OCI-LY7 (cell line): ENCODE measurements around the gene IL1RAPL1. TPM values are rescaled to one million over a fixed set of nuclear protein-coding genes. Genes with fewer than 3 reads are reported as not detected.

Experiments used
- BruUV-seq: library from RNA; stranded (reverse); fragments of 400-500 nt; replicated peaks from 2 replicates; lab custom pipeline; 2021; lab: Mats Ljungman, UMichigan
- CTCF ChIA-PET: fragments of 300-600 bp; sonication (Branson Sonifier 250); formaldehyde crosslinking; loops from one replicate; lab custom pipeline; 2022; ENCODE audit warnings: antibody characterized with exemption; ENCODE audit not compliant: unreplicated experiment; lab: Charles Lee
- POLR2A ChIA-PET: fragments of 300-600 bp; sonication (Branson Sonifier 250); formaldehyde crosslinking; loops from one replicate; lab custom pipeline; 2022; ENCODE audit warnings: antibody characterized with exemption; lab: Charles Lee
- DNase-seq: peaks from one replicate; pipeline ENCODE4 v3.0.0-alpha.2; 2015; ENCODE audit warnings: low spot score
- H2AFZ ChIP-seq: fragments of 200-600 bp; sonication (generic), shearing (Covaris generic); 2 replicates; pipeline ENCODE4 v1.6.1; 2014; ENCODE audit warnings: mild to moderate bottlenecking, antibody characterized with exemption, low read length, moderate library complexity
- H3K27ac ChIP-seq: fragments of 200-600 bp; sonication (generic); 2 replicates; pipeline ENCODE4 v1.5.1; 2014; ENCODE audit warnings: mixed run types, low read depth, mild to moderate bottlenecking, moderate library complexity, low read length, inconsistent platforms; ENCODE audit not compliant: poor library complexity, severe bottlenecking
- H3K36me3 ChIP-seq: fragments of 200-600 bp; sonication (generic); 2 replicates; pipeline ENCODE4 v1.6.1; 2014; ENCODE audit warnings: mild to moderate bottlenecking, antibody characterized with exemption, low read length, moderate library complexity, mixed read lengths; ENCODE audit not compliant: insufficient read depth
- H3K4me1 ChIP-seq: fragments of 200-600 bp; sonication (generic); 2 replicates; pipeline ENCODE4 v1.5.1; 2014; ENCODE audit warnings: mild to moderate bottlenecking, low read length; ENCODE audit not compliant: insufficient read depth, poor library complexity, severe bottlenecking
- H3K4me2 ChIP-seq: fragments of 200-600 bp; sonication (generic); 2 replicates; pipeline ENCODE4 v1.6.1; 2014; ENCODE audit warnings: mild to moderate bottlenecking, low read length
- H3K4me3 ChIP-seq: fragments of 200-600 bp; sonication (generic); 2 replicates; pipeline ENCODE4 v1.5.1; 2014; ENCODE audit warnings: mild to moderate bottlenecking, low read depth, low read length; ENCODE audit not compliant: poor library complexity, severe bottlenecking
- H3K79me2 ChIP-seq: fragments of 200-600 bp; sonication (generic); 2 replicates; pipeline ENCODE4 v1.6.1; 2016; ENCODE audit warnings: low read depth, mild to moderate bottlenecking, low read length, moderate library complexity, mixed read lengths; ENCODE audit not compliant: insufficient read depth
- H3K9me2 ChIP-seq: fragments of 200-600 bp; sonication (generic); 2 replicates; pipeline ENCODE4 v1.6.1; 2016; ENCODE audit warnings: mild to moderate bottlenecking, low read length, mixed read lengths; ENCODE audit not compliant: insufficient read depth
- H3K9me3 ChIP-seq: fragments of 200-600 bp; sonication (generic); 2 replicates; pipeline ENCODE4 v1.6.1; 2014; ENCODE audit warnings: mild to moderate bottlenecking, mixed run types, low read length, mixed read lengths
- H4K20me1 ChIP-seq: fragments of 200-600 bp; sonication (generic); 2 replicates; pipeline ENCODE4 v1.6.1; 2014; ENCODE audit warnings: mild to moderate bottlenecking, antibody characterized with exemption, low read length, moderate library complexity, mixed read lengths; ENCODE audit not compliant: insufficient read depth
- EZH2phosphoT487 ChIP-seq: fragments of 200-600 bp; sonication (generic); IDR thresholded peaks from 2 replicates; pipeline ENCODE4 v1.6.1; 2018; ENCODE audit warnings: low read depth, borderline replicate concordance, mild to moderate bottlenecking, mixed run types, antibody characterized with exemption, low read length, moderate library complexity, mixed read lengths
- intact Hi-C: fragments of 100-400 bp; cut with micrococcal nuclease; formaldehyde crosslinking; loops from one replicate; pipeline ENCODE4 v1.10.0; 2022; ENCODE audit not compliant: unreplicated experiment
- total RNA-seq, 2 experiments: library from RNA; depleted of rRNA in 1 of 2; stranded (reverse); fragments of >200 nt in 1 of 2; shearing (Covaris generic) in 1 of 2; gene quantifications; 2 replicates each; pipeline ENCODE4 v1.2.3, GENCODE V29; 2014 to 2022
- TF ChIP-seq, protein P1 (sequence below): fragments of 200-600 bp; sonication (generic); conservative IDR thresholded peaks from 2 replicates; pipeline ENCODE4 v1.5.1; 2014; ENCODE audit warnings: mild to moderate bottlenecking, antibody characterized with exemption, low read length, moderate library complexity, mixed read lengths

The IL1RAPL1 gene
- total RNA-seq, 2 experiments from 2014 or later, result not detected

GRCh38 chrX:29648161-29648560 lies 1060.9 kb downstream of the IL1RAPL1 start:
- no peaks in the 10 kb centered on the region for H4K20me1 ChIP-seq
- TF ChIP-seq EZH2phosphoT487, result no peak
- TF ChIP-seq, protein P1, sequence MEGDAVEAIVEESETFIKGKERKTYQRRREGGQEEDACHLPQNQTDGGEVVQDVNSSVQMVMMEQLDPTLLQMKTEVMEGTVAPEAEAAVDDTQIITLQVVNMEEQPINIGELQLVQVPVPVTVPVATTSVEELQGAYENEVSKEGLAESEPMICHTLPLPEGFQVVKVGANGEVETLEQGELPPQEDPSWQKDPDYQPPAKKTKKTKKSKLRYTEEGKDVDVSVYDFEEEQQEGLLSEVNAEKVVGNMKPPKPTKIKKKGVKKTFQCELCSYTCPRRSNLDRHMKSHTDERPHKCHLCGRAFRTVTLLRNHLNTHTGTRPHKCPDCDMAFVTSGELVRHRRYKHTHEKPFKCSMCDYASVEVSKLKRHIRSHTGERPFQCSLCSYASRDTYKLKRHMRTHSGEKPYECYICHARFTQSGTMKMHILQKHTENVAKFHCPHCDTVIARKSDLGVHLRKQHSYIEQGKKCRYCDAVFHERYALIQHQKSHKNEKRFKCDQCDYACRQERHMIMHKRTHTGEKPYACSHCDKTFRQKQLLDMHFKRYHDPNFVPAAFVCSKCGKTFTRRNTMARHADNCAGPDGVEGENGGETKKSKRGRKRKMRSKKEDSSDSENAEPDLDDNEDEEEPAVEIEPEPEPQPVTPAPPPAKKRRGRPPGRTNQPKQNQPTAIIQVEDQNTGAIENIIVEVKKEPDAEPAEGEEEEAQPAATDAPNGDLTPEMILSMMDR, result no peak
- ChIA-PET POLR2A (no interaction called here), CTCF (no interaction called here)
- no peak for DNase-seq
- H3K79me2 ChIP-seq, result no peaks in the 10 kb centered on the region
- H3K9me2 ChIP-seq, result no peaks in the 10 kb centered on the region
- no peak overlapping the region for H3K4me3 ChIP-seq
- no peak overlapping the region for H3K27ac ChIP-seq
- BruUV-seq, result no TSS peak
- H3K4me1 ChIP-seq, result no peaks in the 10 kb centered on the region
- intact Hi-C loops, result no loop called here
- no peaks in the 10 kb centered on the region for H3K36me3 ChIP-seq
- H3K4me2 ChIP-seq, result no peak overlapping the region
- no peaks in the 10 kb centered on the region for H3K9me3 ChIP-seq
- H2AFZ ChIP-seq, result no peak overlapping the region

DNA sequence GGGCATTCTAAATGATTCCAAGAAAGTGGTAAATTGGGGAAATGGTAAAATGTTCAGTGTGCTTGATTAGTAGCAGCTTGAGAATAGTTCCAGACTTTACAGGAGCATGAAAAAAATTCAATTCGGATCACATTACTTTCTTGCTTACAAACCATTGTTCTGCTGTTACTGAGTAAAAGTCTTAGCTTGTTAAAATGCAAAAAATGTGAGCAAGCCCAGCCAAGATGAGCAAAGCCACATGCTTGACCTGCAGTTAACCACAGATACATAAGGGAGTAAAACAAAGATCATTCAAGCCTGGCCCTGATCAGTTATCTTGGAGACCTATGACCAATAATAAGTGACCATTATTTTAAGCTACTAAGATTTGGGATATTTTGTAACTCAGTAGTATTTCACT lies 1065.2 kb downstream of the IL1RAPL1 start:
- H3K36me3 ChIP-seq, result no peaks in the 10 kb centered on the region
- no peaks in the 10 kb centered on the region for H3K4me1 ChIP-seq
- H3K9me3 ChIP-seq, result no peaks in the 10 kb centered on the region
- TF ChIP-seq, protein P1, result no peak
- no peak for TF ChIP-seq EZH2phosphoT487
- ChIA-PET POLR2A (no interaction called here), CTCF (no interaction called here)
- H3K4me2 ChIP-seq, result no peak overlapping the region
- DNase-seq, result no peak
- no peak overlapping the region for H2AFZ ChIP-seq
- intact Hi-C loops, result no loop called here
- H3K27ac ChIP-seq, result no peak overlapping the region
- no peaks in the 10 kb centered on the region for H4K20me1 ChIP-seq
- no TSS peak for BruUV-seq
- H3K9me2 ChIP-seq, result no peaks in the 10 kb centered on the region
- H3K4me3 ChIP-seq, result no peak overlapping the region
- H3K79me2 ChIP-seq, result no peaks in the 10 kb centered on the region

DNA sequence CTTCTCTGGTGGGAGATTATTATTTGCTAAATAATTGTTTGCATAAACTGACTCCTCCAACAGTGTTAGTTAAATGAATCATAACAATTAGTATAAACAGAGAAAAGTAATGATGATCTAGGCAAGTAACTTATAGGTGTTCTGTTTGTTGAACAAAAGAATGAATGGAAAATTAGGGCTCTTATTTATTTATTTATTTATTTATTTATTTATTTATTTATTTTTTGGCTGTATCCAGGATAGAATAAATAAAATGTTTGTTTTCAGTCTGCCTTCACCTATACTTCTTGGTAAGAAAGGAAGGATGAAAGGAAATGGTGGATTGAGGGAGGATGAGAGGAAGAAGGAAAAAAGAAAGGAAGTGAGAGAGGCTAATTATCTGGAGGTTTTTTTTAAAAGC lies 1066.5 kb downstream of the IL1RAPL1 start:
- no peak overlapping the region for H3K4me3 ChIP-seq
- ChIA-PET CTCF (no interaction called here), POLR2A (no interaction called here)
- H3K36me3 ChIP-seq, result no peaks in the 10 kb centered on the region
- no peak for DNase-seq
- TF ChIP-seq, protein P1, result no peak
- TF ChIP-seq EZH2phosphoT487, result no peak
- no peak overlapping the region for H2AFZ ChIP-seq
- no peaks in the 10 kb centered on the region for H4K20me1 ChIP-seq
- BruUV-seq, result no TSS peak
- no peak overlapping the region for H3K27ac ChIP-seq
- intact Hi-C loops, result no loop called here
- H3K9me3 ChIP-seq, result no peaks in the 10 kb centered on the region
- H3K4me2 ChIP-seq, result no peak overlapping the region
- H3K9me2 ChIP-seq, result no peaks in the 10 kb centered on the region
- no peaks in the 10 kb centered on the region for H3K79me2 ChIP-seq
- H3K4me1 ChIP-seq, result no peaks in the 10 kb centered on the region
